ENCODE data around the gene ZSWIM4.

DNA sequence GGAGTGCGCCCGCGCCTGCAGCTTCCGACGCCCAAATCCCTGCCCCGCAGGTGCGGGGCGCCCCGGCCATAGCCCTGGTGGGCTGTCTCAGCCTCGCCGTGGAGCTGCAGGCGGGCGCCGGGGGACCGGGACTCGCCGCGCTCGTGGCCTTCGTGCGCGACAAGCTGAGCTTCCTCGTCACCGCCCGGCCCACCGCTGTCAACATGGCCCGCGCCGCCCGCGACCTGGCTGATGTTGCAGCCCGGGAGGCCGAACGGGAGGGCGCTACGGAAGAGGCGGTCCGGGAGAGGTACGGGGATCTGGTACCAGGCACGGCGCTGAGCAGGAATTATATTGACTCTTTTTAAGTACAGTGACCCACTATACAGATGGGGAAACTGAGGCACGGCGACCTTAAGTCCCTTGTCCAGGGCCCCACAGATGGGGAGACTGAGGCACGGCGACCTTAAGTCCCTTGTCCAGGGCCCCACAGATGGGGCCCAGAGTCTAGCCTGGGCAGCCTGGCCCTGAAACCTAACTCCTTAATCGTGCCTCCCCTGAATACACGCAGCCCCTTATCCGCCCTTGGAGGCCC, 30.3 kb upstream of the ZSWIM4 start:
- TF ChIP-seq, protein P1, sequence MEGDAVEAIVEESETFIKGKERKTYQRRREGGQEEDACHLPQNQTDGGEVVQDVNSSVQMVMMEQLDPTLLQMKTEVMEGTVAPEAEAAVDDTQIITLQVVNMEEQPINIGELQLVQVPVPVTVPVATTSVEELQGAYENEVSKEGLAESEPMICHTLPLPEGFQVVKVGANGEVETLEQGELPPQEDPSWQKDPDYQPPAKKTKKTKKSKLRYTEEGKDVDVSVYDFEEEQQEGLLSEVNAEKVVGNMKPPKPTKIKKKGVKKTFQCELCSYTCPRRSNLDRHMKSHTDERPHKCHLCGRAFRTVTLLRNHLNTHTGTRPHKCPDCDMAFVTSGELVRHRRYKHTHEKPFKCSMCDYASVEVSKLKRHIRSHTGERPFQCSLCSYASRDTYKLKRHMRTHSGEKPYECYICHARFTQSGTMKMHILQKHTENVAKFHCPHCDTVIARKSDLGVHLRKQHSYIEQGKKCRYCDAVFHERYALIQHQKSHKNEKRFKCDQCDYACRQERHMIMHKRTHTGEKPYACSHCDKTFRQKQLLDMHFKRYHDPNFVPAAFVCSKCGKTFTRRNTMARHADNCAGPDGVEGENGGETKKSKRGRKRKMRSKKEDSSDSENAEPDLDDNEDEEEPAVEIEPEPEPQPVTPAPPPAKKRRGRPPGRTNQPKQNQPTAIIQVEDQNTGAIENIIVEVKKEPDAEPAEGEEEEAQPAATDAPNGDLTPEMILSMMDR (optimal IDR thresholded peaks at IDR 0.05 in 1 of 3, IDR thresholded peaks at IDR 0.05 in 1 of 3, conservative IDR thresholded peaks at IDR 0.05 in 1 of 3; ENCODE audit: extremely low read depth in 1 of 3, insufficient read depth in 2 of 3, low read length in 3 of 3) = no peak
- no peak for TF ChIP-seq EZH2 (IDR thresholded peaks at IDR 0.05; ENCODE audit: low read length)

Measured in keratinocyte (primary cell).